ENCODE results near the gene BTAF1.
"Not testable (repeated sequence)": the region's sequence is repeated elsewhere in the genome, so short reads cannot be mapped to it uniquely, and the experiment has no call there.

DNA sequence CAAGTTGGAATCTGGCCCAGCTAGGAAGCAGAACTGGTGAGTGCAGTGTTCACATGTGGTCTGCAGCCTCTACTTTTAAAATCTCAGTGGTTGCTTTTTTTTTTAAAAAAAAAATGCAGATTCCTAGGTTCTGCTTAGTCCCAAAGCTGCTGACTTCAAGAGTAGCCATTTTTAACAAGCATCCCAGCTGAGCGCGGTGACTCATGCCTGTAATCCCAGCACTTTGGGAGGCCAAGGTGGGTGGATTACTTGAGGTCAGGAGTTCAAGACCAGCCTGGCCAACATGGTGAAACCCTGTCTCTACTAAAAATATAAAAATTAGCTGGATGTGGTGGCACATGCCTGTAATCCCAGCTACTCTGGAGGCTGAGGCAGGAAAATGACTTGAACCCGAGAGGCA is 101.8 kb downstream of the BTAF1 start:
- TF ChIP-seq, protein P1, sequence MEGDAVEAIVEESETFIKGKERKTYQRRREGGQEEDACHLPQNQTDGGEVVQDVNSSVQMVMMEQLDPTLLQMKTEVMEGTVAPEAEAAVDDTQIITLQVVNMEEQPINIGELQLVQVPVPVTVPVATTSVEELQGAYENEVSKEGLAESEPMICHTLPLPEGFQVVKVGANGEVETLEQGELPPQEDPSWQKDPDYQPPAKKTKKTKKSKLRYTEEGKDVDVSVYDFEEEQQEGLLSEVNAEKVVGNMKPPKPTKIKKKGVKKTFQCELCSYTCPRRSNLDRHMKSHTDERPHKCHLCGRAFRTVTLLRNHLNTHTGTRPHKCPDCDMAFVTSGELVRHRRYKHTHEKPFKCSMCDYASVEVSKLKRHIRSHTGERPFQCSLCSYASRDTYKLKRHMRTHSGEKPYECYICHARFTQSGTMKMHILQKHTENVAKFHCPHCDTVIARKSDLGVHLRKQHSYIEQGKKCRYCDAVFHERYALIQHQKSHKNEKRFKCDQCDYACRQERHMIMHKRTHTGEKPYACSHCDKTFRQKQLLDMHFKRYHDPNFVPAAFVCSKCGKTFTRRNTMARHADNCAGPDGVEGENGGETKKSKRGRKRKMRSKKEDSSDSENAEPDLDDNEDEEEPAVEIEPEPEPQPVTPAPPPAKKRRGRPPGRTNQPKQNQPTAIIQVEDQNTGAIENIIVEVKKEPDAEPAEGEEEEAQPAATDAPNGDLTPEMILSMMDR (IDR thresholded peaks at IDR 0.05): not testable (repeated sequence)
- not testable (repeated sequence) for TF ChIP-seq POLR2AphosphoS5, EP300 (IDR thresholded peaks at IDR 0.05)
